ENCODE measurements around the gene GSTA2. TPM values are rescaled to one million over a fixed set of nuclear protein-coding genes. Genes with fewer than 3 reads are reported as not detected.
"Not testable (repeated sequence)": the region's sequence is repeated elsewhere in the genome, so short reads cannot be mapped to it uniquely, and the experiment has no call there.

Gene GSTA2
- total and polyA plus RNA-seq, 3 experiments from 2014 or later = not detected

- POLR2A ChIA-PET, CTCF ChIA-PET: not testable (repeated sequence)
Observed at GRCh38 chr6:52714761-52715160, 48.5 kb downstream of the GSTA2 start.

GRCh38 chr6:52712136-52712535, 51.1 kb downstream of the GSTA2 start:
- Mint-ChIP-seq H3K9me3 (peaks cover 0 to 11% (median 0%) of the 10 kb centered on the region in 5 donors), H3K36me3 (peaks cover 0 to 6% (median 0%) of the 10 kb centered on the region in 3 donors), H3K27ac (no peak overlapping the region), H3K4me1 (no peaks in the 10 kb centered on the region), H3K27me3 (peaks cover 12 to 23% of the 10 kb centered on the region in 2 donors), H3K4me3 (no peak overlapping the region)
- Histone ChIP-seq H3K27ac (ENCODE audit: low read depth, low read length) (no peak overlapping the region), H3K4me1 (ENCODE audit: insufficient read depth, low read length) (no peaks in the 10 kb centered on the region), H3K4me3 (ENCODE audit: low read length) (no peak overlapping the region), H3K9me3 (ENCODE audit: low read length) (no peaks in the 10 kb centered on the region), H3K27me3 (ENCODE audit: insufficient read depth, low read length, poor library complexity, severe bottlenecking) (no peaks in the 10 kb centered on the region), H3K36me3 (ENCODE audit: insufficient read depth, low read length) (no peaks in the 10 kb centered on the region)
- ChIA-PET POLR2A (no interaction called here), CTCF (no interaction called here)
- no peak for DNase-seq

More at GRCh38 chr6:52714761-52715160, 48.5 kb downstream of the GSTA2 start:
- not testable (repeated sequence) for H3K36me3 ChIP-seq (ENCODE audit: insufficient read depth, low read length); H3K4me1 ChIP-seq (ENCODE audit: insufficient read depth, low read length); H3K9me3 Mint-ChIP-seq; H3K4me3 ChIP-seq (ENCODE audit: low read length); H3K36me3 Mint-ChIP-seq; H3K4me3 Mint-ChIP-seq; DNase-seq; H3K9me3 ChIP-seq (ENCODE audit: low read length); H3K27me3 ChIP-seq (ENCODE audit: insufficient read depth, low read length, poor library complexity, severe bottlenecking); H3K4me1 Mint-ChIP-seq; H3K27ac ChIP-seq (ENCODE audit: low read depth, low read length)
- Mint-ChIP-seq H3K27me3 (peaks cover 8 to 23% of the 10 kb centered on the region in 2 donors), H3K27ac (peak overlapping the region in 1 of 8 donors; percentile 14)

- CTCF ChIA-PET = no interaction called here
- H3K4me1 ChIP-seq (ENCODE audit: insufficient read depth, low read length) = no peaks in the 10 kb centered on the region
- POLR2A ChIA-PET = no interaction called here
- H3K4me3 ChIP-seq (ENCODE audit: low read length) = no peak overlapping the region
- H3K27ac ChIP-seq (ENCODE audit: low read depth, low read length) = no peak overlapping the region
- peaks cover 0 to 15% (median 2%) of the 10 kb centered on the region in 5 donors for H3K9me3 Mint-ChIP-seq
- H3K27me3 Mint-ChIP-seq = peaks cover 13 to 20% of the 10 kb centered on the region in 2 donors
- no peaks in the 10 kb centered on the region for H3K27me3 ChIP-seq (ENCODE audit: insufficient read depth, low read length, poor library complexity, severe bottlenecking)
- H3K36me3 ChIP-seq (ENCODE audit: insufficient read depth, low read length) = no peaks in the 10 kb centered on the region
- H3K27ac Mint-ChIP-seq = no peak overlapping the region
- no peaks in the 10 kb centered on the region for H3K9me3 ChIP-seq (ENCODE audit: low read length)
- H3K36me3 Mint-ChIP-seq = peaks cover 0 to 6% (median 0%) of the 10 kb centered on the region in 3 donors
- no peak overlapping the region for H3K4me3 Mint-ChIP-seq
- no peak for DNase-seq
- no peaks in the 10 kb centered on the region for H3K4me1 Mint-ChIP-seq
Observed at GRCh38 chr6:52707963-52708680, 55.2 kb downstream of the GSTA2 start.

GRCh38 chr6:52706001-52706400, 57.3 kb downstream of the GSTA2 start:
- DNase-seq = no peak
- no peaks in the 10 kb centered on the region for H3K36me3 ChIP-seq (ENCODE audit: insufficient read depth, low read length)
- H3K4me3 ChIP-seq (ENCODE audit: low read length) = no peak overlapping the region
- no peaks in the 10 kb centered on the region for H3K9me3 ChIP-seq (ENCODE audit: low read length)
- Mint-ChIP-seq H3K4me3 (no peak overlapping the region), H3K9me3 (peaks cover 0 to 15% (median 2%) of the 10 kb centered on the region in 5 donors), H3K4me1 (no peaks in the 10 kb centered on the region), H3K27ac (no peak overlapping the region), H3K27me3 (peaks cover 12 to 26% of the 10 kb centered on the region in 2 donors), H3K36me3 (peaks cover 0 to 6% (median 0%) of the 10 kb centered on the region in 3 donors)
- H3K4me1 ChIP-seq (ENCODE audit: insufficient read depth, low read length) = no peaks in the 10 kb centered on the region
- no peak overlapping the region for H3K27ac ChIP-seq (ENCODE audit: low read depth, low read length)
- ChIA-PET CTCF (no interaction called here), POLR2A (no interaction called here)
- H3K27me3 ChIP-seq (ENCODE audit: insufficient read depth, low read length, poor library complexity, severe bottlenecking) = no peaks in the 10 kb centered on the region

GRCh38 chr6:52704781-52705502, 58.3 kb downstream of the GSTA2 start:
- H3K27me3 ChIP-seq (ENCODE audit: insufficient read depth, low read length, poor library complexity, severe bottlenecking); H3K27ac Mint-ChIP-seq; CTCF ChIA-PET; H3K4me3 Mint-ChIP-seq; H3K9me3 ChIP-seq (ENCODE audit: low read length); DNase-seq; H3K36me3 ChIP-seq (ENCODE audit: insufficient read depth, low read length); H3K27ac ChIP-seq (ENCODE audit: low read depth, low read length); POLR2A ChIA-PET; H3K4me1 Mint-ChIP-seq; H3K4me1 ChIP-seq (ENCODE audit: insufficient read depth, low read length); H3K4me3 ChIP-seq (ENCODE audit: low read length); H3K36me3 Mint-ChIP-seq: not testable (repeated sequence)
- H3K9me3 Mint-ChIP-seq = peaks cover 0 to 15% (median 2%) of the 10 kb centered on the region in 5 donors
- peaks cover 13 to 31% of the 10 kb centered on the region in 2 donors for H3K27me3 Mint-ChIP-seq

GRCh38 chr6:52704060-52704459, 59.2 kb downstream of the GSTA2 start:
- Histone ChIP-seq H3K4me3 (ENCODE audit: low read length) (no peak overlapping the region), H3K36me3 (ENCODE audit: insufficient read depth, low read length) (no peaks in the 10 kb centered on the region), H3K27me3 (ENCODE audit: insufficient read depth, low read length, poor library complexity, severe bottlenecking) (no peaks in the 10 kb centered on the region), H3K4me1 (ENCODE audit: insufficient read depth, low read length) (no peaks in the 10 kb centered on the region), H3K9me3 (ENCODE audit: low read length) (no peaks in the 10 kb centered on the region), H3K27ac (ENCODE audit: low read depth, low read length) (no peak overlapping the region)
- DNase-seq = no peak
- Mint-ChIP-seq H3K27ac (no peak overlapping the region), H3K4me1 (no peaks in the 10 kb centered on the region), H3K9me3 (peaks cover 0 to 15% (median 2%) of the 10 kb centered on the region in 5 donors), H3K27me3 (peaks cover 11 to 35% of the 10 kb centered on the region in 2 donors), H3K4me3 (no peak overlapping the region), H3K36me3 (peaks cover 0 to 6% (median 0%) of the 10 kb centered on the region in 3 donors)
- ChIA-PET CTCF (no interaction called here), POLR2A (no interaction called here)

Other genes with a start within 250 kb of the GSTA2 start
- 1 to 10 TPM; 3.7 to 4.1 TPM for gene TRAM2, start 186.4 kb downstream of the GSTA2 start, total RNA-seq
- gene TRAM2, start 186.4 kb downstream of the GSTA2 start, polyA plus RNA-seq = 5.0 TPM
- gene TMEM14A, start 92.4 kb downstream of the GSTA2 start, total RNA-seq = 10 to 100 TPM; 20.1 to 23.7 TPM
- gene TMEM14A, start 92.4 kb downstream of the GSTA2 start, polyA plus RNA-seq = 27.3 TPM
- not detected for gene GSTA1, start 40.3 kb upstream of the GSTA2 start, total RNA-seq
- not detected for gene GSTA1, start 40.3 kb upstream of the GSTA2 start, polyA plus RNA-seq
- gene GSTA5, start 77.3 kb upstream of the GSTA2 start, total RNA-seq = not detected
- gene GSTA5, start 77.3 kb upstream of the GSTA2 start, polyA plus RNA-seq = not detected
- gene GSTA3, start 146.2 kb upstream of the GSTA2 start, total RNA-seq = not detected
- not detected for gene GSTA3, start 146.2 kb upstream of the GSTA2 start, polyA plus RNA-seq
- 1 to 10 TPM; 4.9 TPM for gene GSTA4, start 231.8 kb upstream of the GSTA2 start, total RNA-seq
- 4.6 TPM for gene GSTA4, start 231.8 kb upstream of the GSTA2 start, polyA plus RNA-seq

Data from CD8-positive, alpha-beta memory T cell (primary cell).